Naive thymus-derived CD4-positive, alpha-beta T cell (primary cell): Measurements from ENCODE around the gene LIMS1. TPM values are rescaled to one million over a fixed set of nuclear protein-coding genes. Genes with fewer than 3 reads are reported as not detected.
"Not testable (repeated sequence)": the region's sequence is repeated elsewhere in the genome, so short reads cannot be mapped to it uniquely, and the experiment has no call there.

Experiments
- ATAC-seq: fragments of 150-1000 bp; cut with Tn5 transposase; 2 replicates; pipeline ENCODE4 v1.10.0; 2021; ENCODE audit warnings: mild to moderate bottlenecking, moderate library complexity
- CTCF ChIA-PET: fragments of 350-600 bp; sonication (Branson Sonifier 250); formaldehyde crosslinking; loops from one replicate; lab custom pipeline; 2021; ENCODE audit warnings: antibody characterized with exemption; lab: Charles Lee
- POLR2A ChIA-PET: fragments of 350-600 bp; sonication (Branson Sonifier 250); formaldehyde crosslinking; loops from one replicate; lab custom pipeline; 2021; ENCODE audit warnings: antibody characterized with exemption, inconsistent platforms; lab: Charles Lee
- DNase-seq, 9 donors: peaks; one replicate each; pipeline versions ENCODE4 v3.0.0 to v3.0.0-alpha.2; 2020 to 2022; ENCODE audit warnings: mixed read lengths in 1 of 9
- H3K27ac ChIP-seq: one replicate; pipeline ENCODE4 v1.7.0; 2013; ENCODE audit warnings: mild to moderate bottlenecking, low read depth, low read length, moderate library complexity
- H3K27me3 ChIP-seq, 2 donors: one replicate each; pipeline ENCODE4 v1.7.0; 2013; ENCODE audit warnings: low read length in 2 of 2, mild to moderate bottlenecking in 2 of 2, moderate library complexity in 2 of 2; ENCODE audit not compliant: control insufficient read depth in 2 of 2, insufficient read depth in 2 of 2
- H3K36me3 ChIP-seq, 3 experiments: 1 replicate in 2 of 3; 2 replicates in 1 of 3; pipeline ENCODE4 v1.7.0; 2013; ENCODE audit warnings: low read length in 3 of 3, mild to moderate bottlenecking in 3 of 3, moderate library complexity in 1 of 3; ENCODE audit not compliant: insufficient read depth in 3 of 3, control insufficient read depth in 2 of 3
- H3K4me1 ChIP-seq, 2 donors: one replicate each; pipeline ENCODE4 v1.7.0; 2013; ENCODE audit warnings: low read length in 2 of 2, mild to moderate bottlenecking in 2 of 2, moderate library complexity in 1 of 2; ENCODE audit not compliant: control insufficient read depth in 2 of 2, insufficient read depth in 2 of 2
- H3K4me3 ChIP-seq: 2 replicates; pipeline ENCODE4 v1.7.0; 2013; ENCODE audit warnings: mild to moderate bottlenecking, low read length
- H3K9me3 ChIP-seq, 3 experiments: 1 replicate in 2 of 3; 2 replicates in 1 of 3; pipeline ENCODE4 v1.7.0; 2013; ENCODE audit warnings: low read length in 3 of 3; ENCODE audit not compliant: control insufficient read depth in 2 of 3
- H3K27ac Mint-ChIP-seq, 9 donors: one replicate each; pipeline ENCODE4 v1.8.0; 2020 to 2022; ENCODE audit warnings: mixed read lengths in 9 of 9, mild to moderate bottlenecking in 8 of 9, moderate library complexity in 5 of 9, inconsistent platforms in 2 of 9
- H3K27me3 Mint-ChIP-seq, 5 donors: one replicate each; pipeline ENCODE4 v1.8.0; 2021 to 2022; ENCODE audit warnings: mixed read lengths in 5 of 5, mild to moderate bottlenecking in 1 of 5
- H3K36me3 Mint-ChIP-seq, 5 donors: one replicate each; pipeline ENCODE4 v1.8.0; 2020 to 2022; ENCODE audit warnings: mixed read lengths in 5 of 5, mild to moderate bottlenecking in 3 of 5, inconsistent platforms in 1 of 5
- H3K4me1 Mint-ChIP-seq, 7 donors: one replicate each; pipeline ENCODE4 v1.8.0; 2020 to 2022; ENCODE audit warnings: mixed read lengths in 7 of 7, mild to moderate bottlenecking in 3 of 7, inconsistent platforms in 1 of 7
- H3K4me3 Mint-ChIP-seq, 10 donors: one replicate each; pipeline ENCODE4 v1.8.0; 2020 to 2022; ENCODE audit warnings: mild to moderate bottlenecking in 10 of 10, mixed read lengths in 10 of 10, moderate library complexity in 6 of 10, inconsistent platforms in 2 of 10
- H3K9me3 Mint-ChIP-seq, 11 donors: one replicate each; pipeline ENCODE4 v1.8.0; 2020 to 2022; ENCODE audit warnings: mixed read lengths in 11 of 11, mild to moderate bottlenecking in 4 of 11, inconsistent platforms in 1 of 11, moderate library complexity in 1 of 11
- intact Hi-C, 2 donors: fragments of 100-400 bp; cut with micrococcal nuclease; formaldehyde crosslinking; loops; one replicate each; pipeline ENCODE4 v1.15.1; 2023
- polyA plus RNA-seq, 2 donors: library from polyadenylated mRNA; unstranded; fragments of 300-500 nt; fragmentation: Illumina TruSeq; gene quantifications; one replicate each; pipeline ENCODE4 v1.2.3, GENCODE V29; 2021
- total RNA-seq, 6 experiments: library from RNA in 5 of 6; stranded (reverse) in 5 of 6; gene quantifications; 1 replicate in 5 of 6; 2 replicates in 1 of 6; pipeline ENCODE4 v1.2.3 and lab custom pipeline; 2021 to 2026

Gene LIMS1
- total and polyA plus RNA-seq, 7 experiments from 2014 or later, result 25.3 to 75.3 (median 53.5) TPM

DNA sequence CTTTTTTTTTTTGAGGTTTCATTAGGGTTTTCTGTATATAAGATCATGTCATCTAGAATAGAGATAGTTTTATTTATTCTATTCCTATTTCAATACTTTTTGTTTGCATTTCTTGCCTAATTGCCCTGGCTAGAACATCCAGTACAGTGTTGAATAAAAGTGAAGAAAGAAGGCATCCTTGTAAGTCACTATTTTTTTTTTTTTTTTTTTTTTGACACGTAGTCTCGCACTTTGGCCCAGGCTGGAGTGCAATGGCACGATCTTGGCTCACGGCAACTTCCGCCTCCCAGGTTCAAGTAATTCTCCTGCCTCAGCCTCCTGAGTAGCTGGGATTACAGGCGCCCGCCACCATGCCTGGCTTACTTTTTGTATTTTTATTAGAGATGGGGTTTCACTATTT lies 157.2 kb downstream of the LIMS1 start:
- Mint-ChIP-seq H3K4me1 (no peaks in the 10 kb centered on the region), H3K4me3 (no peak overlapping the region), H3K27me3 (no peaks in the 10 kb centered on the region), H3K9me3 (no peaks in the 10 kb centered on the region), H3K27ac (no peak overlapping the region), H3K36me3 (peaks cover 0 to 1% (median 0%) of the 10 kb centered on the region in 5 donors)
- Histone ChIP-seq H3K27ac (no peak overlapping the region), H3K36me3 (no peaks in the 10 kb centered on the region), H3K27me3 (no peaks in the 10 kb centered on the region), H3K4me1 (no peaks in the 10 kb centered on the region), H3K4me3 (no peak overlapping the region), H3K9me3 (no peaks in the 10 kb centered on the region)
- CTCF ChIA-PET, result no interaction called here
- POLR2A ChIA-PET, result no interaction called here
- ATAC-seq, result no peak
- intact Hi-C loops, result no loop called here
- no peak for DNase-seq

DNA sequence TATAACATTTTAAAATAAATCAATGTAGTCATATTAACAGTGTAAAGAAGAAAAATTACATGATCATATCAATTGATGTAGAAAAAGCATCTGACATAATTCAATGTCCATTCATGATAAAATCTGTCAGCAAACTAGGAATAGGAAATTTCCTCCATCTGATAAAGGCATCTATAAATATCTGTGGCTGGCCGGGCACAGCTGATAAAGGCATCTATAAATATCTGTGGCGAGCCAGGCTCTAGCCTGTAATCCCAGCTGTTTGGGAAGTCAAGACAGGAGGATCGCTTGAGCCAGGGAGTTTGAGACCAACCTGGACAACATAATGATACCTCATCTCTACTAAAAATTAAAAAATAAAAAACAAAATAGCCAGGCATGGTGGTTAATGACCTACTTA lies 166.9 kb downstream of the LIMS1 start:
- Histone ChIP-seq H3K36me3 (no peaks in the 10 kb centered on the region), H3K4me3 (no peak overlapping the region), H3K4me1 (no peaks in the 10 kb centered on the region), H3K27me3 (no peaks in the 10 kb centered on the region), H3K27ac (no peak overlapping the region), H3K9me3 (no peaks in the 10 kb centered on the region)
- DNase-seq (no peak), ATAC-seq (no peak)
- H3K27me3 Mint-ChIP-seq, result peaks cover 0 to 3% (median 0%) of the 10 kb centered on the region in 5 donors
- intact Hi-C loops, result no loop called here
- H3K27ac Mint-ChIP-seq, result no peak overlapping the region
- no peaks in the 10 kb centered on the region for H3K36me3 Mint-ChIP-seq
- ChIA-PET POLR2A (no interaction called here), CTCF (interaction anchor here (1.0 kb wide), 1 partner anchor 65 kb away, joined by 3 read pairs; no protein-coding TSS in a partner anchor)
- H3K4me1 Mint-ChIP-seq, result peaks cover 0 to 4% (median 0%) of the 10 kb centered on the region in 7 donors
- peaks cover 0 to 8% (median 1%) of the 10 kb centered on the region in 11 donors for H3K9me3 Mint-ChIP-seq
- no peak overlapping the region for H3K4me3 Mint-ChIP-seq

DNA sequence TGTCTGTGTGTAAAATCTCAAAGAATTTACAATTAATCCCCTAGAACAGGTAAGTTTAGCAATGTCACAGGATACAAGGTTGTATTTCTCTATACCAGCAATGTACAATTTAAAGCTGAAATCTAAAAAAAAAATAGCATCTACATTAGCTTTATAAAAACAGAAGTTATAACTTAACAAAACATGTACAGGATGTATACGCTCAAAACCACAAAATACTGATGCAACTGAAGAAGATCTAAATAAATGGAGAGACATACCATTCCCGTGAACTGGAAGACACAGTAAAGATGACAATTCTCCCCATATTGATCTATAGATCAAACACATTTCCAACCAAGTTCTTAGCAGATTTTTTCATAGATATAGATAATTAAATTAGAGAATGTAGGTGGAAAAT lies 167.5 kb downstream of the LIMS1 start:
- Mint-ChIP-seq H3K4me1 (peaks cover 0 to 4% (median 0%) of the 10 kb centered on the region in 7 donors), H3K36me3 (no peaks in the 10 kb centered on the region), H3K9me3 (peaks cover 0 to 13% (median 3%) of the 10 kb centered on the region in 11 donors), H3K4me3 (no peak overlapping the region), H3K27me3 (peaks cover 0 to 3% (median 0%) of the 10 kb centered on the region in 5 donors), H3K27ac (no peak overlapping the region)
- ChIA-PET POLR2A (no interaction called here), CTCF (interaction anchor here (1.0 kb wide), 1 partner anchor 65 kb away, joined by 3 read pairs; no protein-coding TSS in a partner anchor)
- Histone ChIP-seq H3K9me3 (no peaks in the 10 kb centered on the region), H3K27ac (no peak overlapping the region), H3K4me3 (no peak overlapping the region), H3K36me3 (no peaks in the 10 kb centered on the region), H3K27me3 (no peaks in the 10 kb centered on the region), H3K4me1 (no peaks in the 10 kb centered on the region)
- intact Hi-C loops, result no loop called here
- DNase-seq, result no peak
- no peak for ATAC-seq

DNA sequence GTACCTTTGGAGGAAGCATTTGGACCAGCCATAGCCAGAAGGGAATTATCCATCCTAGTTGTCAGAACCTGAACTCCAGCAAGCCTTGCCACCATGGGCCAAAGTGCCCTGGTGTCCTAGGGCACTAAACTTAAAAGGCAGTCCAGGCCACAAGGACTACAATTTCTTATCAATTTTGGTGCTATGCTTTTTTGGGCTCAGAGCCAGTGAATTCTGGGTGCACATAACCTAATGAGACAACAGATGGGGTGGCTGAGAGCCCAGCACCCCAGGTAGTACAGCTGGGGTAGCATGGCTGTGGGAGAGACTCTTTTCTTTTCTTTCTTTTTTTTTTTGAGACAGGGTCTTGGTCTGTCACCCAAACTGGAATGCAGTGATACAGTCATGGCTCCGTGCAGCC lies 170.6 kb downstream of the LIMS1 start:
- H3K27ac ChIP-seq, result no peak overlapping the region
- H3K4me3 ChIP-seq, result no peak overlapping the region
- Mint-ChIP-seq H3K4me1 (peaks cover 0 to 4% (median 0%) of the 10 kb centered on the region in 7 donors), H3K27ac (no peak overlapping the region), H3K4me3 (no peak overlapping the region), H3K27me3 (peaks cover 0 to 14% (median 4%) of the 10 kb centered on the region in 5 donors), H3K36me3 (peaks cover 5 to 10% (median 6%) of the 10 kb centered on the region in 5 donors), H3K9me3 (peaks cover 0 to 28% (median 10%) of the 10 kb centered on the region in 11 donors)
- no peaks in the 10 kb centered on the region for H3K4me1 ChIP-seq
- CTCF ChIA-PET, result no interaction called here
- no peaks in the 10 kb centered on the region for H3K27me3 ChIP-seq
- ATAC-seq (no peak), DNase-seq (no peak)
- intact Hi-C loops, result no loop called here
- H3K36me3 ChIP-seq, result no peaks in the 10 kb centered on the region
- no peaks in the 10 kb centered on the region for H3K9me3 ChIP-seq
- POLR2A ChIA-PET, result no interaction called here

DNA sequence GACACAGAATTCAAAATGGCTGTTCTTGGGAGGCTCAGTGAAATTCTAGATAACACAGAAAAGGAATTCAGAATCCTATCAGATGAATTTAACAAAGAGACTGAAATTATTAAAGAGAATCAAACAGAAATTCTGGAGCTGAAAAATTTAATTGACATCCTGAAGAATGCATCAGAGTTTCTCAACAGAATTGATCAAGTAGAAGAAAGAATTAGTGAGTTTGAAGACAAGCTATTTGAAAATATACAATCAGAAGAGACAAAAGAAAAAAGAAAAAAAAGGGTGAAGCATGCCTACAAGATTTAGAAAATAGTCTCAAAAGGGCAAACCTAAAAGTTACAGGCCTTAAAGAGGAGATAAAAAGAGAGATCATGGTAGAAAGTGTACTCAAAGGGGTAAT lies 173.0 kb downstream of the LIMS1 start:
- intact Hi-C loops, result no loop called here
- Mint-ChIP-seq H3K4me1 (no peaks in the 10 kb centered on the region), H3K4me3 (no peak overlapping the region), H3K27me3 (peaks cover 0 to 20% (median 4%) of the 10 kb centered on the region in 5 donors), H3K27ac (no peak overlapping the region), H3K9me3 (peaks cover 0 to 28% (median 10%) of the 10 kb centered on the region in 11 donors), H3K36me3 (peaks cover 5 to 10% (median 6%) of the 10 kb centered on the region in 5 donors)
- POLR2A ChIA-PET, result no interaction called here
- Histone ChIP-seq H3K9me3 (no peaks in the 10 kb centered on the region), H3K36me3 (no peaks in the 10 kb centered on the region), H3K27ac (no peak overlapping the region), H3K27me3 (no peaks in the 10 kb centered on the region), H3K4me3 (no peak overlapping the region), H3K4me1 (no peaks in the 10 kb centered on the region)
- CTCF ChIA-PET, result no interaction called here
- ATAC-seq, result no peak
- DNase-seq, result no peak

DNA sequence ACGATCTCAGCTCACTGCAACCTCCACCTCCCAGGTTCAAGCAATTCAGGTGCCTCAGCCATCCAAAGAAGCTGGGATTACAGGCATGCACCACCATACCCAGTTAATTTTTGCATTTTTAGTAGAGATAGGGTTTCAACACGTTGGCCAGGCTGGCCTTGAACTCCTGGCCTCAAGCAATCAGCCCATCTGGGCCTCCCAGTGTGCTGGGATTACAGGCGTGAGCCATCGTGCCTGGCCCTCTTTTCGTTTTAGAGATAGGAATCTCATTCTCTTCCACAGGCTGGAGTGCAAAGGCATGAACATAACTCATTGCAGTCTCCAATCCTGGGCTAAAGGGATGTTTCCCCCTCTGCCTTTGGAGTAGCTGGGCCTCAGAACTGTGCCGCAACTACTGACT lies 182.7 kb downstream of the LIMS1 start:
- H3K4me3 Mint-ChIP-seq, CTCF ChIA-PET: not testable (repeated sequence)
- H3K4me1 Mint-ChIP-seq, result peaks cover 4 to 22% (median 16%) of the 10 kb centered on the region in 7 donors

More for the DNA sequence above, 182.7 kb downstream of the LIMS1 start:
- H3K9me3 ChIP-seq, POLR2A ChIA-PET, H3K27ac ChIP-seq, H3K27me3 ChIP-seq, H3K27me3 Mint-ChIP-seq, ATAC-seq, H3K4me3 ChIP-seq, H3K9me3 Mint-ChIP-seq, H3K36me3 ChIP-seq, DNase-seq, H3K4me1 ChIP-seq, H3K36me3 Mint-ChIP-seq: not testable (repeated sequence)
- intact Hi-C loops, result loop anchor here in 1 of 2 donors (5.0 to 10.0 kb wide), 2 partner anchors 95 to 1488 kb away; partner anchors contain the start of gene NPHP1
- H3K27ac Mint-ChIP-seq, result peak overlapping the region in 1 of 9 donors; percentile 30
